Liver (tissue), 9 donors: ENCODE results near the gene KBTBD2. TPM values are rescaled to one million over a fixed set of nuclear protein-coding genes. Genes with fewer than 3 reads are reported as not detected.
"Not testable (repeated sequence)": the region's sequence is repeated elsewhere in the genome, so short reads cannot be mapped to it uniquely, and the experiment has no call there.

Experiments
- DNase-seq: peaks from one replicate; pipeline ENCODE4 v3.0.0-alpha.2; 2017; ENCODE audit warnings: low spot score
- H3K27ac ChIP-seq, 2 donors: one replicate each; pipeline ENCODE4 v1.7.0; 2013; ENCODE audit warnings: inconsistent platforms in 2 of 2, low read length in 2 of 2, control low read depth in 1 of 2, low read depth in 1 of 2, mild to moderate bottlenecking in 1 of 2
- H3K27me3 ChIP-seq, 4 donors: one replicate each; pipeline versions ENCODE4 v1.6.1 to v1.7.0; 2013; ENCODE audit warnings: low read length in 3 of 4, inconsistent platforms in 1 of 4, mild to moderate bottlenecking in 1 of 4, moderate library complexity in 1 of 4; ENCODE audit not compliant: control insufficient read depth in 4 of 4, insufficient read depth in 4 of 4
- H3K36me3 ChIP-seq, 4 donors: one replicate each; pipeline versions ENCODE4 v1.6.1 to v1.7.0; 2013; ENCODE audit warnings: low read length in 3 of 4, mild to moderate bottlenecking in 3 of 4, low read depth in 1 of 4, moderate library complexity in 1 of 4; ENCODE audit not compliant: control insufficient read depth in 4 of 4, insufficient read depth in 3 of 4
- H3K4me1 ChIP-seq, 4 donors: one replicate each; pipeline versions ENCODE4 v1.6.1 to v1.7.0; 2013; ENCODE audit warnings: low read length in 3 of 4, mild to moderate bottlenecking in 3 of 4, moderate library complexity in 1 of 4; ENCODE audit not compliant: control insufficient read depth in 4 of 4, insufficient read depth in 4 of 4
- H3K4me3 ChIP-seq, 3 donors: one replicate each; pipeline versions ENCODE4 v1.6.1 to v1.7.0; 2013; ENCODE audit warnings: low read length in 3 of 3, control low read depth in 1 of 3, low read depth in 1 of 3, mild to moderate bottlenecking in 1 of 3
- H3K9ac ChIP-seq, 2 donors: one replicate each; pipeline ENCODE4 v1.7.0; 2013; ENCODE audit warnings: low read length in 2 of 2, mild to moderate bottlenecking in 2 of 2, moderate library complexity in 2 of 2, control low read depth in 1 of 2, low read depth in 1 of 2
- H3K9me3 ChIP-seq, 4 donors: one replicate each; pipeline versions ENCODE4 v1.6.1 to v1.7.0; 2013; ENCODE audit warnings: low read length in 3 of 4; ENCODE audit not compliant: control insufficient read depth in 4 of 4
- EGR1 ChIP-seq, 2 donors: IDR thresholded peaks; 2 replicates each; pipeline ENCODE4 v1.6.1; 2016 to 2018; ENCODE audit warnings: antibody characterized with exemption in 2 of 2, low read depth in 2 of 2
- FOXA1 ChIP-seq: IDR thresholded peaks from 2 replicates; pipeline ENCODE4 v1.6.1; 2016; ENCODE audit warnings: antibody characterized with exemption
- FOXA2 ChIP-seq: IDR thresholded peaks from 2 replicates; pipeline ENCODE4 v1.6.1; 2016; ENCODE audit warnings: antibody characterized with exemption
- GABPA ChIP-seq, 2 donors: IDR thresholded peaks in 1 of 2; conservative IDR thresholded peaks in 1 of 2; 2 replicates each; pipeline ENCODE4 v1.6.1; 2016; ENCODE audit warnings: antibody characterized with exemption in 2 of 2, mild to moderate bottlenecking in 1 of 2, moderate library complexity in 1 of 2
- HNF4A ChIP-seq, 2 donors: conservative IDR thresholded peaks; 2 replicates each; pipeline ENCODE4 v1.6.1; 2016; ENCODE audit warnings: antibody characterized with exemption in 2 of 2, mild to moderate bottlenecking in 2 of 2
- HNF4G ChIP-seq: IDR thresholded peaks from 2 replicates; pipeline ENCODE4 v1.6.1; 2016; ENCODE audit warnings: antibody characterized with exemption
- JUND ChIP-seq, 2 donors: IDR thresholded peaks; 2 replicates each; pipeline ENCODE4 v1.6.1; 2016; ENCODE audit warnings: antibody characterized with exemption in 2 of 2
- NR2F2 ChIP-seq: IDR thresholded peaks from 2 replicates; pipeline ENCODE4 v1.6.1; 2016; ENCODE audit warnings: antibody characterized with exemption
- RAD21 ChIP-seq, 2 donors: IDR thresholded peaks; 2 replicates each; pipeline ENCODE4 v1.6.1; 2016; ENCODE audit warnings: antibody characterized with exemption in 2 of 2, mild to moderate bottlenecking in 2 of 2
- RXRA ChIP-seq, 2 donors: IDR thresholded peaks; 2 replicates each; pipeline ENCODE4 v1.6.1; 2017 to 2018; ENCODE audit warnings: antibody characterized with exemption in 2 of 2, mild to moderate bottlenecking in 1 of 2
- SP1 ChIP-seq: IDR thresholded peaks from 2 replicates; pipeline ENCODE4 v1.6.1; 2018; ENCODE audit warnings: antibody characterized with exemption, mild to moderate bottlenecking
- TAF1 ChIP-seq: conservative IDR thresholded peaks from 2 replicates; pipeline ENCODE4 v1.6.1; 2016; ENCODE audit warnings: antibody characterized with exemption, mild to moderate bottlenecking
- YY1 ChIP-seq: IDR thresholded peaks from 2 replicates; pipeline ENCODE4 v1.6.1; 2016; ENCODE audit warnings: antibody characterized with exemption, mild to moderate bottlenecking
- WGBS: extraction: QIAGEN DNeasy Blood & Tissue Kit; methylation state at CpG from one replicate; pipeline ENCODE4 v1.1.7; 2013; 5-methylcytosine and 5-hydroxymethylcytosine counted together
- polyA plus RNA-seq, 2 donors: library from polyadenylated mRNA; stranded (reverse) in 1 of 2; unstranded in 1 of 2; fragments of 200-250 nt in 1 of 2; fragments of >200 nt in 1 of 2; fragmentation: Nextera tagmentation in 1 of 2; extraction: Ambion mirVana in 1 of 2; gene quantifications; one replicate each; pipeline versions ENCODE4 v1.2.1 to v1.2.3, GENCODE V29; 2013 to 2015
- total RNA-seq, 2 donors: library from RNA; depleted of rRNA; stranded (reverse); fragments of >200 nt; gene quantifications; one replicate each; pipeline ENCODE4 v1.2.3, GENCODE V29; 2014
- TF ChIP-seq, protein P1 (sequence below): IDR thresholded peaks from 2 replicates; pipeline ENCODE4 v1.6.1; 2016; ENCODE audit warnings: antibody characterized with exemption
- TF ChIP-seq, protein P2 (sequence below): fragments of 150-350 bp; IDR thresholded peaks from 2 replicates; pipeline ENCODE4 v1.5.1; 2017; ENCODE audit warnings: improper control_type of control experiment, low read depth, low read length; ENCODE audit not compliant: missing input control
- TF ChIP-seq, protein P3 (sequence below): IDR thresholded peaks from 2 replicates; pipeline ENCODE4 v1.6.1; 2016; ENCODE audit warnings: antibody characterized with exemption
- TF ChIP-seq, protein P4 (sequence below): IDR thresholded peaks from 2 replicates; pipeline ENCODE4 v1.6.1; 2016; ENCODE audit warnings: antibody characterized with exemption, mild to moderate bottlenecking
- TF ChIP-seq, protein P5 (sequence below): IDR thresholded peaks from 2 replicates; pipeline ENCODE4 v1.6.1; 2016; ENCODE audit warnings: antibody characterized with exemption
- donor health status: healthy.
- donor health status: healthy.
- donor health status: healthy.
- donor health status: healthy.
- donor health status: healthy.

The KBTBD2 gene
- total and polyA plus RNA-seq, 4 donors: 7.1 to 29.5 (median 15.1) TPM

- TF ChIP-seq RXRA (IDR thresholded peaks at IDR 0.05): no peak
- TF ChIP-seq HNF4G: no peak
- no peak for TF ChIP-seq YY1
- no peak for TF ChIP-seq NR2F2
- no peak for TF ChIP-seq RAD21 (IDR thresholded peaks at IDR 0.05)
- TF ChIP-seq, protein P1, sequence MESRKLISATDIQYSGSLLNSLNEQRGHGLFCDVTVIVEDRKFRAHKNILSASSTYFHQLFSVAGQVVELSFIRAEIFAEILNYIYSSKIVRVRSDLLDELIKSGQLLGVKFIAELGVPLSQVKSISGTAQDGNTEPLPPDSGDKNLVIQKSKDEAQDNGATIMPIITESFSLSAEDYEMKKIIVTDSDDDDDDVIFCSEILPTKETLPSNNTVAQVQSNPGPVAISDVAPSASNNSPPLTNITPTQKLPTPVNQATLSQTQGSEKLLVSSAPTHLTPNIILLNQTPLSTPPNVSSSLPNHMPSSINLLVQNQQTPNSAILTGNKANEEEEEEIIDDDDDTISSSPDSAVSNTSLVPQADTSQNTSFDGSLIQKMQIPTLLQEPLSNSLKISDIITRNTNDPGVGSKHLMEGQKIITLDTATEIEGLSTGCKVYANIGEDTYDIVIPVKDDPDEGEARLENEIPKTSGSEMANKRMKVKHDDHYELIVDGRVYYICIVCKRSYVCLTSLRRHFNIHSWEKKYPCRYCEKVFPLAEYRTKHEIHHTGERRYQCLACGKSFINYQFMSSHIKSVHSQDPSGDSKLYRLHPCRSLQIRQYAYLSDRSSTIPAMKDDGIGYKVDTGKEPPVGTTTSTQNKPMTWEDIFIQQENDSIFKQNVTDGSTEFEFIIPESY: no peak
These were observed 31.5 kb downstream of the KBTBD2 start (continued) for GRCh38 chr7:32860090-32860489.

DNA sequence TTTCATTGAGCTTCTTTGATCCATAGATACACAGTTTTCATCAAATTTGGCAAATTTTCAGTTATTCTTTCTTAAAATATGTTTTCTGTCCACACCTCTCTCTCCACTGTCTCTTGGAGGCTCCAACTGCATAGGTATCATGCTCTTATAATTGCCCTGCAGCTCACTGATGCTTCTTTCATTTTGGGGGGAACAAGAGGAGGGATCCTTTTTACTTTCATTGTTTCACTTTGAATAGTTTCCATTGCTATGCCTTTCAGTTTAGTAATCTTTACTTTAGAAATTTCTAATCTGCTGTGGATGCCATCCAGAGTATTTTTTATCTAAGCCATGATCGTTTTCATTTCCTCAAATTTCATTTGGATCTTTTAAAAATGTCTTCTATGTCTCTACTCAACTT, 32.9 kb downstream of the KBTBD2 start:
- H3K36me3 ChIP-seq: no peaks in the 10 kb centered on the region
- H3K9me3 ChIP-seq: no peaks in the 10 kb centered on the region
- DNase-seq: no peak
- H3K27me3 ChIP-seq: no peaks in the 10 kb centered on the region
- TF ChIP-seq JUND (IDR thresholded peaks at IDR 0.05) (no peak), YY1 (no peak), FOXA2 (no peak), FOXA1 (no peak), HNF4A (conservative IDR thresholded peaks at IDR 0.05) (no peak), RAD21 (IDR thresholded peaks at IDR 0.05) (no peak), TAF1 (no peak), GABPA (IDR thresholded peaks at IDR 0.05 in 1 of 2, conservative IDR thresholded peaks at IDR 0.05 in 1 of 2) (no peak), SP1 (no peak), NR2F2 (no peak), HNF4G (no peak), EGR1 (IDR thresholded peaks at IDR 0.05; ENCODE audit: low read depth in 2 of 2) (no peak)
- TF ChIP-seq, protein P2, sequence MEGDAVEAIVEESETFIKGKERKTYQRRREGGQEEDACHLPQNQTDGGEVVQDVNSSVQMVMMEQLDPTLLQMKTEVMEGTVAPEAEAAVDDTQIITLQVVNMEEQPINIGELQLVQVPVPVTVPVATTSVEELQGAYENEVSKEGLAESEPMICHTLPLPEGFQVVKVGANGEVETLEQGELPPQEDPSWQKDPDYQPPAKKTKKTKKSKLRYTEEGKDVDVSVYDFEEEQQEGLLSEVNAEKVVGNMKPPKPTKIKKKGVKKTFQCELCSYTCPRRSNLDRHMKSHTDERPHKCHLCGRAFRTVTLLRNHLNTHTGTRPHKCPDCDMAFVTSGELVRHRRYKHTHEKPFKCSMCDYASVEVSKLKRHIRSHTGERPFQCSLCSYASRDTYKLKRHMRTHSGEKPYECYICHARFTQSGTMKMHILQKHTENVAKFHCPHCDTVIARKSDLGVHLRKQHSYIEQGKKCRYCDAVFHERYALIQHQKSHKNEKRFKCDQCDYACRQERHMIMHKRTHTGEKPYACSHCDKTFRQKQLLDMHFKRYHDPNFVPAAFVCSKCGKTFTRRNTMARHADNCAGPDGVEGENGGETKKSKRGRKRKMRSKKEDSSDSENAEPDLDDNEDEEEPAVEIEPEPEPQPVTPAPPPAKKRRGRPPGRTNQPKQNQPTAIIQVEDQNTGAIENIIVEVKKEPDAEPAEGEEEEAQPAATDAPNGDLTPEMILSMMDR: no peak
- TF ChIP-seq, protein P3, sequence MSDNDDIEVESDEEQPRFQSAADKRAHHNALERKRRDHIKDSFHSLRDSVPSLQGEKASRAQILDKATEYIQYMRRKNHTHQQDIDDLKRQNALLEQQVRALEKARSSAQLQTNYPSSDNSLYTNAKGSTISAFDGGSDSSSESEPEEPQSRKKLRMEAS: no peak
- TF ChIP-seq, protein P4, sequence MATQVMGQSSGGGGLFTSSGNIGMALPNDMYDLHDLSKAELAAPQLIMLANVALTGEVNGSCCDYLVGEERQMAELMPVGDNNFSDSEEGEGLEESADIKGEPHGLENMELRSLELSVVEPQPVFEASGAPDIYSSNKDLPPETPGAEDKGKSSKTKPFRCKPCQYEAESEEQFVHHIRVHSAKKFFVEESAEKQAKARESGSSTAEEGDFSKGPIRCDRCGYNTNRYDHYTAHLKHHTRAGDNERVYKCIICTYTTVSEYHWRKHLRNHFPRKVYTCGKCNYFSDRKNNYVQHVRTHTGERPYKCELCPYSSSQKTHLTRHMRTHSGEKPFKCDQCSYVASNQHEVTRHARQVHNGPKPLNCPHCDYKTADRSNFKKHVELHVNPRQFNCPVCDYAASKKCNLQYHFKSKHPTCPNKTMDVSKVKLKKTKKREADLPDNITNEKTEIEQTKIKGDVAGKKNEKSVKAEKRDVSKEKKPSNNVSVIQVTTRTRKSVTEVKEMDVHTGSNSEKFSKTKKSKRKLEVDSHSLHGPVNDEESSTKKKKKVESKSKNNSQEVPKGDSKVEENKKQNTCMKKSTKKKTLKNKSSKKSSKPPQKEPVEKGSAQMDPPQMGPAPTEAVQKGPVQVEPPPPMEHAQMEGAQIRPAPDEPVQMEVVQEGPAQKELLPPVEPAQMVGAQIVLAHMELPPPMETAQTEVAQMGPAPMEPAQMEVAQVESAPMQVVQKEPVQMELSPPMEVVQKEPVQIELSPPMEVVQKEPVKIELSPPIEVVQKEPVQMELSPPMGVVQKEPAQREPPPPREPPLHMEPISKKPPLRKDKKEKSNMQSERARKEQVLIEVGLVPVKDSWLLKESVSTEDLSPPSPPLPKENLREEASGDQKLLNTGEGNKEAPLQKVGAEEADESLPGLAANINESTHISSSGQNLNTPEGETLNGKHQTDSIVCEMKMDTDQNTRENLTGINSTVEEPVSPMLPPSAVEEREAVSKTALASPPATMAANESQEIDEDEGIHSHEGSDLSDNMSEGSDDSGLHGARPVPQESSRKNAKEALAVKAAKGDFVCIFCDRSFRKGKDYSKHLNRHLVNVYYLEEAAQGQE: no peak
- TF ChIP-seq, protein P5, sequence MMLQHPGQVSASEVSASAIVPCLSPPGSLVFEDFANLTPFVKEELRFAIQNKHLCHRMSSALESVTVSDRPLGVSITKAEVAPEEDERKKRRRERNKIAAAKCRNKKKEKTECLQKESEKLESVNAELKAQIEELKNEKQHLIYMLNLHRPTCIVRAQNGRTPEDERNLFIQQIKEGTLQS: no peak
- WGBS: 34% methylated on average over 1 of the region's 1 CpG
- no peaks in the 10 kb centered on the region for H3K4me1 ChIP-seq
- H3K27ac ChIP-seq: no peak overlapping the region
- no peak overlapping the region for H3K9ac ChIP-seq
- H3K4me3 ChIP-seq: no peak overlapping the region

DNA sequence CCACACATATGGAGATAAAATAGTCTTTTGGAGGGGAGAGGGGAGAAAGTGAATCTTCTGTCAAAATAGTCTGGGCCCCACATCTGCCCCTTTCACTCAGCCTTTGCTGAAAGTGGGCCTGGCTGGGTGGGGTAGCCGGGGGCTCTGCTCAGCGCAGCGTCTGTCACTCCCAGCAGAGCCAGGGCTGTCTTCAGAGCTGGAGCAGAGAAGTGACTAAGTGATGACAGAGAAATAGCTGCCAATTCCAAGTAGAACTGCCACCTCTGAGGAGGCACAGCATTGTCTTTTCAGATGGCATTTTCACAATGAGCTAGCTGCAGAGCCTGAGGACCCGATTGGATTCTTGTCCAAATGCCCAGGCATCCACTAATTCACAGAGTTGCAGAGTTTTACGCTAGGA, 34.5 kb downstream of the KBTBD2 start:
- not testable (repeated sequence) for H3K36me3 ChIP-seq, H3K9ac ChIP-seq, H3K4me3 ChIP-seq, H3K27ac ChIP-seq, DNase-seq, H3K27me3 ChIP-seq, H3K9me3 ChIP-seq, H3K4me1 ChIP-seq
- WGBS: 83% methylated on average over 5 of the region's 5 CpGs

DNA sequence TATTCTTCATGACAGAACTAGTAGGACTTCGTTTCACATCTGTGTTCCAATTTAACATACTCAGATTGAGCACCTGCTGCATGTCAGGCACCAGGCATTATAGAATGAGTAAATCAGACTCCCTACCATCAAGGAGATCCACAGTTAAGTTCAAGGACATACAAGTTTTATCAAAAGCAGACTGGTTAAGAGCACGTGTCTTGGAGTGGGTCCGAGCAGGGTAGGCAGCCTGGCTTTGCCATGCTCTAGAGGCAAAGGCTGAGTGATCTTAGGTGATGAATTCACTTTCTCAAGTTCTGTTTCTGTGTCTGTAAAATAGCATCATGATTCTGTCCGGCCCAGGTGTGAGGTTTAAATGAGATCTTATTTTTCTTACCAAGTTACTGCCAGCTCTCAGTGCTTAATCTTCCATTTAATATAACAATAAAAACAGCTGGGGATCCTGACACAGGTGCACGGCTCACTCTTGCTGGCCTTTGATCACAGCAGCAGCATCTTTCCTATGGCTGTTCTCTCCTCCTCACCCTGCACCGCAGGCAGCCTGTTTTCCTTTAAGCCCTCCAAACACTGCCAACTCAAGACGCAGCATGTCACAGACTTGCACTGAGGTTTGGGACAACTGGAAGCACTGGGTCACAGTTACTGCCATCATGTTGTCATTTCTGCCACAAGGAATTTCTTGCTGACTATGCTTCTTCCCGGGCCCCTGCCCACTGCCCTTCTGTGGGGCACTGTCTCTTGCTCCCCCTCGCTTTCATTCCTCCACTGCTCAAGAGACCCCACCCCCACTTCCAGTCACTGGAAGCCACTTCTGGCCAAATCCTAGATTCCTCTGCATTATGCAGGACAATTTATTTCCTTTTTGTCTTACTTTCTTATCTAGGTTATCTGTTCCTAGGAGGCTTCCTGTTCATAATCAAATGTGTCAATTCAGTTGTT, 35.5 kb downstream of the KBTBD2 start:
- WGBS: 66% methylated on average over 8 of the region's 9 CpGs
- H3K4me1 ChIP-seq, DNase-seq, H3K9ac ChIP-seq, H3K27ac ChIP-seq, H3K4me3 ChIP-seq, H3K9me3 ChIP-seq, H3K27me3 ChIP-seq, H3K36me3 ChIP-seq: not testable (repeated sequence)
